ENCODE results near the gene C6. TPM values are rescaled to one million over a fixed set of nuclear protein-coding genes. Genes with fewer than 3 reads are reported as not detected.

Gene C6
- total and polyA plus RNA-seq, 2 of the 8 experiments (the other 6 are each of a cell fraction or from before 2014, with no cell fraction given): not detected

GRCh38 chr5:41232797-41233196 is 19.5 kb upstream of the C6 start (continued):
- no peak for TF ChIP-seq TEAD4 (IDR thresholded peaks at IDR 0.05; ENCODE audit: low read depth, low read length)
- TF ChIP-seq POU5F1 (IDR thresholded peaks at IDR 0.05; ENCODE audit: low read depth, low read length): no peak
- TF ChIP-seq ZNF274 (IDR thresholded peaks at IDR 0.05; ENCODE audit: borderline replicate concordance, extremely low read depth, low read length): no peak
- TF ChIP-seq PHF8 (conservative IDR thresholded peaks at IDR 0.05; ENCODE audit: low read depth, low read length): no peak

Measured in H1 (cell line).